Liver (tissue), 9 donors: ENCODE results near the gene PNN. TPM values are rescaled to one million over a fixed set of nuclear protein-coding genes. Genes with fewer than 3 reads are reported as not detected.
"Not testable (repeated sequence)": the region's sequence is repeated elsewhere in the genome, so short reads cannot be mapped to it uniquely, and the experiment has no call there.

Source experiments
- DNase-seq: peaks from one replicate; pipeline ENCODE4 v3.0.0-alpha.2; 2017; ENCODE audit warnings: low spot score
- H3K27ac ChIP-seq, 2 donors: one replicate each; pipeline ENCODE4 v1.7.0; 2013; ENCODE audit warnings: inconsistent platforms in 2 of 2, low read length in 2 of 2, control low read depth in 1 of 2, low read depth in 1 of 2, mild to moderate bottlenecking in 1 of 2
- H3K27me3 ChIP-seq, 4 donors: one replicate each; pipeline versions ENCODE4 v1.6.1 to v1.7.0; 2013; ENCODE audit warnings: low read length in 3 of 4, inconsistent platforms in 1 of 4, mild to moderate bottlenecking in 1 of 4, moderate library complexity in 1 of 4; ENCODE audit not compliant: control insufficient read depth in 4 of 4, insufficient read depth in 4 of 4
- H3K36me3 ChIP-seq, 4 donors: one replicate each; pipeline versions ENCODE4 v1.6.1 to v1.7.0; 2013; ENCODE audit warnings: low read length in 3 of 4, mild to moderate bottlenecking in 3 of 4, low read depth in 1 of 4, moderate library complexity in 1 of 4; ENCODE audit not compliant: control insufficient read depth in 4 of 4, insufficient read depth in 3 of 4
- H3K4me1 ChIP-seq, 4 donors: one replicate each; pipeline versions ENCODE4 v1.6.1 to v1.7.0; 2013; ENCODE audit warnings: low read length in 3 of 4, mild to moderate bottlenecking in 3 of 4, moderate library complexity in 1 of 4; ENCODE audit not compliant: control insufficient read depth in 4 of 4, insufficient read depth in 4 of 4
- H3K4me3 ChIP-seq, 3 donors: one replicate each; pipeline versions ENCODE4 v1.6.1 to v1.7.0; 2013; ENCODE audit warnings: low read length in 3 of 3, control low read depth in 1 of 3, low read depth in 1 of 3, mild to moderate bottlenecking in 1 of 3
- H3K9ac ChIP-seq, 2 donors: one replicate each; pipeline ENCODE4 v1.7.0; 2013; ENCODE audit warnings: low read length in 2 of 2, mild to moderate bottlenecking in 2 of 2, moderate library complexity in 2 of 2, control low read depth in 1 of 2, low read depth in 1 of 2
- H3K9me3 ChIP-seq, 4 donors: one replicate each; pipeline versions ENCODE4 v1.6.1 to v1.7.0; 2013; ENCODE audit warnings: low read length in 3 of 4; ENCODE audit not compliant: control insufficient read depth in 4 of 4
- EGR1 ChIP-seq, 2 donors: IDR thresholded peaks; 2 replicates each; pipeline ENCODE4 v1.6.1; 2016 to 2018; ENCODE audit warnings: antibody characterized with exemption in 2 of 2, low read depth in 2 of 2
- GABPA ChIP-seq, 2 donors: IDR thresholded peaks in 1 of 2; conservative IDR thresholded peaks in 1 of 2; 2 replicates each; pipeline ENCODE4 v1.6.1; 2016; ENCODE audit warnings: antibody characterized with exemption in 2 of 2, mild to moderate bottlenecking in 1 of 2, moderate library complexity in 1 of 2
- HNF4A ChIP-seq, 2 donors: conservative IDR thresholded peaks; 2 replicates each; pipeline ENCODE4 v1.6.1; 2016; ENCODE audit warnings: antibody characterized with exemption in 2 of 2, mild to moderate bottlenecking in 2 of 2
- HNF4G ChIP-seq: IDR thresholded peaks from 2 replicates; pipeline ENCODE4 v1.6.1; 2016; ENCODE audit warnings: antibody characterized with exemption
- RAD21 ChIP-seq, 2 donors: IDR thresholded peaks; 2 replicates each; pipeline ENCODE4 v1.6.1; 2016; ENCODE audit warnings: antibody characterized with exemption in 2 of 2, mild to moderate bottlenecking in 2 of 2
- REST ChIP-seq: IDR thresholded peaks from 2 replicates; pipeline ENCODE4 v1.6.1; 2016; ENCODE audit warnings: antibody characterized with exemption, mild to moderate bottlenecking
- RXRA ChIP-seq, 2 donors: IDR thresholded peaks; 2 replicates each; pipeline ENCODE4 v1.6.1; 2017 to 2018; ENCODE audit warnings: antibody characterized with exemption in 2 of 2, mild to moderate bottlenecking in 1 of 2
- SP1 ChIP-seq: IDR thresholded peaks from 2 replicates; pipeline ENCODE4 v1.6.1; 2018; ENCODE audit warnings: antibody characterized with exemption, mild to moderate bottlenecking
- TAF1 ChIP-seq: conservative IDR thresholded peaks from 2 replicates; pipeline ENCODE4 v1.6.1; 2016; ENCODE audit warnings: antibody characterized with exemption, mild to moderate bottlenecking
- WGBS: extraction: QIAGEN DNeasy Blood & Tissue Kit; methylation state at CpG from one replicate; pipeline ENCODE4 v1.1.7; 2013; 5-methylcytosine and 5-hydroxymethylcytosine counted together
- polyA plus RNA-seq, 2 donors: library from polyadenylated mRNA; stranded (reverse) in 1 of 2; unstranded in 1 of 2; fragments of 200-250 nt in 1 of 2; fragments of >200 nt in 1 of 2; fragmentation: Nextera tagmentation in 1 of 2; extraction: Ambion mirVana in 1 of 2; gene quantifications; one replicate each; pipeline versions ENCODE4 v1.2.1 to v1.2.3, GENCODE V29; 2013 to 2015
- total RNA-seq, 2 donors: library from RNA; depleted of rRNA; stranded (reverse); fragments of >200 nt; gene quantifications; one replicate each; pipeline ENCODE4 v1.2.3, GENCODE V29; 2014
- donor health status: healthy.
- donor health status: healthy.
- donor health status: healthy.
- donor health status: healthy.
- donor health status: healthy.

Gene PNN
- total and polyA plus RNA-seq, 4 donors: 11.3 to 56.7 (median 23.8) TPM

GRCh38 chr14:39140170-39140569 is 34.9 kb upstream of the PNN start:
- Histone ChIP-seq H3K4me3 (no peak overlapping the region), H3K27ac (no peak overlapping the region), H3K9me3 (no peaks in the 10 kb centered on the region), H3K9ac (no peak overlapping the region), H3K4me1 (peaks cover 0 to 7% (median 1%) of the 10 kb centered on the region in 4 donors), H3K27me3 (no peaks in the 10 kb centered on the region), H3K36me3 (peaks cover 0 to 10% (median 6%) of the 10 kb centered on the region in 4 donors)
- TF ChIP-seq REST: no peak
- no peak for TF ChIP-seq HNF4A (conservative IDR thresholded peaks at IDR 0.05)
- TF ChIP-seq RAD21 (IDR thresholded peaks at IDR 0.05): no peak
- no peak for TF ChIP-seq TAF1
- no peak for TF ChIP-seq HNF4G
- no peak for TF ChIP-seq GABPA (IDR thresholded peaks at IDR 0.05 in 1 of 2, conservative IDR thresholded peaks at IDR 0.05 in 1 of 2)
- TF ChIP-seq SP1: no peak
- no peak for TF ChIP-seq RXRA (IDR thresholded peaks at IDR 0.05)
- 92% methylated on average over 3 of the region's 3 CpGs for WGBS
- DNase-seq: no peak

GRCh38 chr14:39141623-39142022 is 33.4 kb upstream of the PNN start:
- H3K27me3 ChIP-seq, H3K9me3 ChIP-seq, H3K36me3 ChIP-seq, H3K27ac ChIP-seq, DNase-seq, H3K4me3 ChIP-seq, H3K9ac ChIP-seq: not testable (repeated sequence)
- H3K4me1 ChIP-seq: peaks cover 0 to 14% (median 6%) of the 10 kb centered on the region in 4 donors
- WGBS: 94% methylated on average over 1 of the region's 1 CpG

GRCh38 chr14:39143226-39143625 is 31.8 kb upstream of the PNN start:
- H3K9me3 ChIP-seq, H3K36me3 ChIP-seq, H3K27me3 ChIP-seq, DNase-seq, H3K4me3 ChIP-seq, H3K9ac ChIP-seq: not testable (repeated sequence)
- 79% methylated on average over 2 of the region's 2 CpGs for WGBS
- Histone ChIP-seq H3K4me1 (peaks cover 0 to 17% (median 6%) of the 10 kb centered on the region in 4 donors), H3K27ac (peak overlapping the region in 1 of 2 donors; percentile 20)

GRCh38 chr14:39145266-39145966 is 29.6 kb upstream of the PNN start:
- Histone ChIP-seq H3K9ac (no peak overlapping the region), H3K36me3 (peaks cover 0 to 19% (median 9%) of the 10 kb centered on the region in 4 donors), H3K4me1 (peaks cover 0 to 17% (median 6%) of the 10 kb centered on the region in 4 donors), H3K27ac (no peak overlapping the region), H3K9me3 (no peaks in the 10 kb centered on the region), H3K27me3 (no peaks in the 10 kb centered on the region), H3K4me3 (no peak overlapping the region)
- WGBS: 61% methylated on average over 7 of the region's 7 CpGs
- DNase-seq: peak; percentile 52
- TF ChIP-seq RXRA (IDR thresholded peaks at IDR 0.05) (peak; percentile 64 to 86), HNF4A (conservative IDR thresholded peaks at IDR 0.05) (peak; percentile 40 to 48), EGR1 (IDR thresholded peaks at IDR 0.05; ENCODE audit: low read depth in 2 of 2) (no peak)
